ENCODE measurements around the gene HDAC4. TPM values are rescaled to one million over a fixed set of nuclear protein-coding genes. Genes with fewer than 3 reads are reported as not detected.

The HDAC4 gene
- total and polyA plus RNA-seq, 2 donors (not counting 1 experiment from before 2014, with no cell fraction given) = 13.5 to 46.0 TPM

DNA sequence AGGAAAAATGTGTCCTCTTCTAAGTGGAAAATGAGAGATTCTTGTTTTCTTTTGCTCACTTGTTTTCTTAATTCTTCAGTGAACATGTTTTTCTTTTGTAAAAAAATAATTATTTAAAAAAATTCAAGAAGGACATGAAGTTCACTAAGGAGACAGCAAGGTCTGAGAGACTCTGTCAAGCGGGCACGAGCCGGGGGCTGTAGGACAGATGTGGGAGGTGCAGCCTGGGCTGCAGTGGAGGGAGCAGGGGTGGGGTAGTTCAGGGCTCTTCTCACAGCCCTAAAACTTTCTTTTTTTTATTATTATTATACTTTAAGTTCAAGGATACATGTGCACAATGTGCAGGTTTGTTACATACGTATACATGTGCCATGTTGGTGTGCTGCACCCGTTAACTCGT is 4.3 kb upstream of the HDAC4 start:
- 83% methylated on average over 1 of the region's 6 CpGs for WGBS (ENCODE audit: insufficient coverage)
- POLR2A ChIA-PET = no interaction called here
- TF ChIP-seq EZH2 (IDR thresholded peaks at IDR 0.05; ENCODE audit: borderline replicate concordance, insufficient read depth, low read depth, low read length, poor library complexity, severe bottlenecking) = no peak
- no peak for TF ChIP-seq CTCF (IDR thresholded peaks at IDR 0.05)
- Histone ChIP-seq H3K9ac (ENCODE audit: low read length) (no peak overlapping the region), H3K4me3 (ENCODE audit: control extremely low read depth in 1 of 5, extremely low read depth in 1 of 5, insufficient read depth in 1 of 5, low read depth in 2 of 5, low read length in 4 of 5) (no peak overlapping the region), H3K36me3 (replicated peaks in 1 of 2; ENCODE audit: control extremely low read depth in 1 of 2, control insufficient read depth in 1 of 2, extremely low read depth in 1 of 2, insufficient read depth in 2 of 2, low read length in 1 of 2) (no peaks in the 10 kb centered on the region), H3K9me3 (ENCODE audit: control extremely low read depth in 1 of 3, control insufficient read depth in 2 of 3, insufficient read depth in 1 of 3, low read length in 2 of 3) (peaks cover 0 to 7% (median 0%) of the 10 kb centered on the region in 3 donors), H3K4me2 (replicated peaks; ENCODE audit: low read depth, low read length, poor library complexity, severe bottlenecking) (no peak overlapping the region), H4K20me1 (ENCODE audit: control insufficient read depth, insufficient read depth, low read length, poor library complexity, severe bottlenecking) (no peaks in the 10 kb centered on the region), H3K27ac (ENCODE audit: low read length in 2 of 2) (no peak overlapping the region), H3K79me2 (ENCODE audit: control insufficient read depth, insufficient read depth, low read length) (no peaks in the 10 kb centered on the region), H2AFZ (ENCODE audit: insufficient read depth, low read depth, low read length, poor library complexity, severe bottlenecking) (no peak overlapping the region), H3K27me3 (replicated peaks in 1 of 4; ENCODE audit: control extremely low read depth in 1 of 4, control insufficient read depth in 3 of 4, insufficient read depth in 4 of 4, low read length in 3 of 4) (peaks cover 0 to 11% (median 0%) of the 10 kb centered on the region in 4 experiments), H3K4me1 (ENCODE audit: control insufficient read depth in 2 of 2, insufficient read depth in 2 of 2, low read length in 2 of 2) (peaks cover 6 to 10% of the 10 kb centered on the region in 2 donors)
- no peaks in the 10 kb centered on the region for H3K9me3 Mint-ChIP-seq (ENCODE audit: insufficient read depth)
- no peak for ATAC-seq (ENCODE audit: low read depth)
- H3K27ac Mint-ChIP-seq = no peak overlapping the region
- CTCF ChIA-PET = no interaction called here
- H3K4me3 Mint-ChIP-seq = no peak overlapping the region
- DNase-seq = no peak
- peaks cover 16% of the 10 kb centered on the region for H3K27me3 Mint-ChIP-seq
- intact Hi-C loops (cut with micrococcal nuclease) = no loop called here
- peaks cover 13% of the 10 kb centered on the region for H3K4me1 Mint-ChIP-seq

- Histone ChIP-seq H3K36me3 (replicated peaks in 1 of 2; ENCODE audit: control extremely low read depth in 1 of 2, control insufficient read depth in 1 of 2, extremely low read depth in 1 of 2, insufficient read depth in 2 of 2, low read length in 1 of 2) (no peaks in the 10 kb centered on the region), H3K27me3 (replicated peaks in 1 of 4; ENCODE audit: control extremely low read depth in 1 of 4, control insufficient read depth in 3 of 4, insufficient read depth in 4 of 4, low read length in 3 of 4) (peaks cover 0 to 7% (median 0%) of the 10 kb centered on the region in 4 experiments), H3K4me3 (ENCODE audit: control extremely low read depth in 1 of 5, extremely low read depth in 1 of 5, insufficient read depth in 1 of 5, low read depth in 2 of 5, low read length in 4 of 5) (no peak overlapping the region), H3K79me2 (ENCODE audit: control insufficient read depth, insufficient read depth, low read length) (peaks cover 18% of the 10 kb centered on the region), H4K20me1 (ENCODE audit: control insufficient read depth, insufficient read depth, low read length, poor library complexity, severe bottlenecking) (peaks cover 4% of the 10 kb centered on the region), H2AFZ (ENCODE audit: insufficient read depth, low read depth, low read length, poor library complexity, severe bottlenecking) (no peak overlapping the region), H3K9me3 (ENCODE audit: control extremely low read depth in 1 of 3, control insufficient read depth in 2 of 3, insufficient read depth in 1 of 3, low read length in 2 of 3) (peaks cover 0 to 3% (median 0%) of the 10 kb centered on the region in 3 donors), H3K9ac (ENCODE audit: low read length) (peak overlapping the region; percentile 100), H3K27ac (ENCODE audit: low read length in 2 of 2) (no peak overlapping the region), H3K4me1 (ENCODE audit: control insufficient read depth in 2 of 2, insufficient read depth in 2 of 2, low read length in 2 of 2) (peaks cover 11 to 20% of the 10 kb centered on the region in 2 donors), H3K4me2 (replicated peaks; ENCODE audit: low read depth, low read length, poor library complexity, severe bottlenecking) (peak overlapping the region; percentile 94)
- ChIA-PET CTCF (interaction anchor here (1.3 to 1.7 kb wide), 2 partner anchors 22 to 33 kb away, joined by 5 to 12 read pairs; no protein-coding TSS in a partner anchor), POLR2A (no interaction called here)
- intact Hi-C loops (cut with micrococcal nuclease) = loop anchor here (5.0 kb wide), 2 partner anchors 150 to 735 kb away; partner anchors contain the start of gene COPS9
- ATAC-seq (ENCODE audit: low read depth) (no peak), DNase-seq (no peak)
- Mint-ChIP-seq H3K4me3 (peak overlapping the region; percentile 94), H3K27ac (peak overlapping the region; percentile 99), H3K4me1 (peaks cover 27% of the 10 kb centered on the region), H3K9me3 (ENCODE audit: insufficient read depth) (no peaks in the 10 kb centered on the region), H3K27me3 (no peaks in the 10 kb centered on the region)
- WGBS (ENCODE audit: insufficient coverage) = over 99% methylated on average over 11 of the region's 11 CpGs
- no peak for TF ChIP-seq EZH2 (IDR thresholded peaks at IDR 0.05; ENCODE audit: borderline replicate concordance, insufficient read depth, low read depth, low read length, poor library complexity, severe bottlenecking)
- TF ChIP-seq CTCF (IDR thresholded peaks at IDR 0.05) = no peak
Measured at GRCh38 chr2:239402666-239403065, 1.8 kb upstream of the HDAC4 start.
